DMS53 treated with DMSO at 0.1 percent for 48 hours (cell line): ENCODE measurements around the gene ABCG1.
A peak's percentile ranks its signal among the peaks of the same experiment; 100 is the strongest.

Experiments
- DNase-seq: peaks from one replicate; lab custom pipeline; 2025; ENCODE audit not compliant: unreplicated experiment; lab: John Stamatoyannopoulos, UW

Gene ABCG1

GRCh38 chr21:42214081-42214750, 4.7 kb upstream of the ABCG1 start:
- no peak for DNase-seq

GRCh38 chr21:42214921-42215320, 4.0 kb upstream of the ABCG1 start:
- no peak for DNase-seq

GRCh38 chr21:42215942-42216725, 2.8 kb upstream of the ABCG1 start:
- DNase-seq = no peak

GRCh38 chr21:42216726-42217572, 2.0 kb upstream of the ABCG1 start:
- no peak for DNase-seq

- DNase-seq = no peak
Measured at GRCh38 chr21:42219606-42220137, 732 bp downstream of the ABCG1 start.

GRCh38 chr21:42220138-42220701, 1.3 kb downstream of the ABCG1 start:
- DNase-seq = peak; percentile 49

GRCh38 chr21:42221581-42222345, 2.8 kb downstream of the ABCG1 start:
- no peak for DNase-seq

GRCh38 chr21:42222386-42222785, 3.4 kb downstream of the ABCG1 start:
- DNase-seq = no peak

- DNase-seq = no peak
Measured at GRCh38 chr21:42222821-42223390, 4.0 kb downstream of the ABCG1 start.

- DNase-seq = no peak
Measured at GRCh38 chr21:42223826-42224575, 5.1 kb downstream of the ABCG1 start.

GRCh38 chr21:42225042-42225441, 6.1 kb downstream of the ABCG1 start:
- DNase-seq = no peak

GRCh38 chr21:42225571-42226155, 6.7 kb downstream of the ABCG1 start:
- no peak for DNase-seq

- DNase-seq = no peak
Measured at GRCh38 chr21:42226626-42227025, 7.7 kb downstream of the ABCG1 start.

- peak; percentile 90 for DNase-seq
Measured at GRCh38 chr21:42227909-42228708, 9.2 kb downstream of the ABCG1 start.

- no peak for DNase-seq
Measured at GRCh38 chr21:42228709-42229220, 9.8 kb downstream of the ABCG1 start.

- no peak for DNase-seq
Measured at GRCh38 chr21:42229676-42230075, 10.7 kb downstream of the ABCG1 start.

- no peak for DNase-seq
Measured at GRCh38 chr21:42230178-42230577, 11.2 kb downstream of the ABCG1 start.

GRCh38 chr21:42230636-42231035, 11.7 kb downstream of the ABCG1 start:
- no peak for DNase-seq
